ENCODE data around the gene SKA2. TPM values are rescaled to one million over a fixed set of nuclear protein-coding genes. Genes with fewer than 3 reads are reported as not detected.

The SKA2 gene
- total RNA-seq (2022; extraction: Qiagen RNA extraction; ENCODE audit: low read depth) = 90.7 to 183 TPM (median 99.5 TPM) in 5 replicates

GRCh38 chr17:59154721-59155438 is at the start of gene SKA2:
TSS of gene SKA2 (minus strand) at chr17:59155186. CDS start at chr17:59155163, 23 bp downstream.

DNA sequence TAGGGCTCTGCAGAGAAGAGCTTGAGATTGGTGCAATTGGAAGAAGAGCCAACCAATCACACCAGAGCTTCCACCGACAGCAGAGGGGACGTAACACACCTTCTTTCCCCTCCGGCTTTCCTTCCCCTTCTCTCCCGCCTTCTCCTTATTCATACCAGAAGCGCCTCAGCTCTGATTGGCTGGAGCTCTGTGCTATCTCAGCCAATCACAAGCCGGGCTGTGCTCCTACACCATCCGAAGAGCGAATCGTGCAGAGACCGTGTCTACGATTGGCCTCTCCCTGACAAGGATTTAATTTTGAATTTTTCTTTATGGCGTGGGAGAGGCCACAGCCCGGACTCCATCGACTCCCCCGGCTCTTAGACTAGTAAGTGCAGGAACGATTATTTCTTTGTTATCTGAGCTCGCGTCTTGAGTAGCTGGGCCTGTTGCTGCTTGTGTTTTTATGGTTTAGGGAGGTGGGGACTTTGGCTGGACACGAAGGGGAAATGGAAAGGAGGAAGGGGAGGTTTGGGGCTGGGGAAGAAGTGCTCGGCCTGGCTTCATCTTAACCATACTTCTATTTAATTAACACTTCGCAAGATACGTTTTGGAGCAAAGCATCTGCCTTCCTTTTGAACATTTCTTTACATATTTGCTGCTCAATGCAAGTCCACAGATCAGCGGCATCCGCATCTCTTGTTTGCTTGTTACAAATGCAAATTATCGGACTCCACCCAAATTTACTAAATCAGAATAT is 622 bp upstream of the SKA2 start, which contains the start of gene PRR11:
TSS of gene PRR11 (plus strand) at position 308 of the 739 bp plus-strand sequence. CDS start 14,007 bp downstream, outside the sequence.

DNA sequence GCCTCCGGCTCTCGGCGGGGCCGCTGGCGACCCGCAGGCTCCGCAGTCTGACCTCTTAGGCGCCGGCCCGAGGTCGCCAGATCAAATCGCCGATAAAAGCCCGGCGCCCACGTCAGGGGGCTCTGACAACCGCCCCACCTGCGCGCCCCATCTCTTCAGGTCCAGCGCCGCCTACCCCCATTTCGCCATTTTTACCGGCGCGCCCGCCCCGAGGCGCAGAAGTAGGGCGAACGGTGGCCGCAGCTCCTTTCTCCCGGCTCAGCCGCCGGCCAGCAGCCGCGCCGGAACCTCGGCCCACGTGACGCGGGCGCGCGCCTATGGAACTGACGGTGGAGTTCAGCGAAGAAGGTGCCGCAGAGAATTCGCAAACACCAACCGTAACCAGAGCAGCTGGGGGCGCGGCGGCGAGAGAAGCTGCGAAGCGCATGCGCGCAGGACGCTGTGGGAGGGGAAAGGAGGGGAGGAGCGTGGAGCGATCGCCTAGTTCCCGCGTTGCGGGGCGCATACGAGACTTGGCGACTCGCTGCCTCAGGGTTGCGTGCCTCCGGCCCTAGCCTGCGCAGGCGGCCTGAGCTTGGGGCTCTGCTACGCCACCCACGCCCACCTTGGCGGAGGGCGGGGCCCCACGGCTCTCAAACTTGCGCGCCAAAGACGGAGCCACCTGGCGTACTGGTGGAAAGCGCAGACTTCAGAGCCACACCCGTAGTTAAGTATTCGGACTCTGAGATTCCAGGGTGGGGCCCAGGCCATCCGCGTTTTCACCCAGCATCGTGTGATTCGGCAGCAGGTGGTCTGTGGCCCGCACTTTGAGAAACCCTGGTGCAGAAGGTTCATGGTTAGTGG is 48.3 kb downstream of the SKA2 start, which contains the start of gene TRIM37:
TSS of gene TRIM37 (minus strand) at position 418 of the 843 bp plus-strand sequence. CDS start 419 bp downstream, outside the sequence.

Other genes with a start within 250 kb of the SKA2 start
- gene TRIM37, start 48.3 kb downstream of the SKA2 start, total RNA-seq (2022; extraction: Qiagen RNA extraction; ENCODE audit: low read depth) = 14.1 to 24.3 TPM (median 22.1 TPM) in 5 replicates
- gene PRR11, start 560 bp upstream of the SKA2 start, total RNA-seq (2022; extraction: Qiagen RNA extraction; ENCODE audit: low read depth) = 40.1 to 61.8 TPM (median 55.4 TPM) in 5 replicates
- 26.5 to 31.0 TPM (median 27.2 TPM) in 5 replicates for gene SMG8, start 54.8 kb upstream of the SKA2 start, total RNA-seq (2022; extraction: Qiagen RNA extraction; ENCODE audit: low read depth)
- 0.47 to 1.0 TPM (median 0.83 TPM) in 5 replicates for gene GDPD1, start 65.3 kb upstream of the SKA2 start, total RNA-seq (2022; extraction: Qiagen RNA extraction; ENCODE audit: low read depth)
- 1.0 to 3.3 TPM (median 3.1 TPM) in 5 replicates for gene YPEL2, start 176.5 kb upstream of the SKA2 start, total RNA-seq (2022; extraction: Qiagen RNA extraction; ENCODE audit: low read depth)

Data from A549 treated with RU486 at 1 μM for 4 hours (cell line).